Measurements from ENCODE around the gene FBXO42.
"Not testable (repeated sequence)": the region's sequence is repeated elsewhere in the genome, so short reads cannot be mapped to it uniquely, and the experiment has no call there.

The FBXO42 gene

DNA sequence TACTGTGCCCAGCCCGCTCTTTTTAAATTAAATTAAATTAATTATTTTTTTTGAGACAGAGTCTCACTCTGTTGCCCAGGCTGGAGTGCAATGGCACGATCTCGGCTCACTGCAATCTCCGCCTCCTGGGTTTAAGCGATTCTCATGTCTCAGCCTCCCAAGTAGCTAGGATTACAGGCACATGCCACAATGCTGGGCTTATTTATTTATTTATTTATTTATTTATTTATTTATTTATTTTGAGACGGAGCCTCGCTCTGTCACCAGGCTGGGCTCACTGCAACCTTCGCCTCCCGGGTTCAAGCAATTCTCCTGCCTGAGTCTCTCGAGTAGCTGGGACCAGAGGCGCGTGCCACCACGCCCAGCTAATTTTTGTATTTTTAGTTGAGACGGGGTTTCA lies 129.6 kb downstream of the FBXO42 start:
- DNase-seq (ENCODE audit: extremely low read depth in 1 of 2, low read depth in 1 of 2), result not testable (repeated sequence)

DNA sequence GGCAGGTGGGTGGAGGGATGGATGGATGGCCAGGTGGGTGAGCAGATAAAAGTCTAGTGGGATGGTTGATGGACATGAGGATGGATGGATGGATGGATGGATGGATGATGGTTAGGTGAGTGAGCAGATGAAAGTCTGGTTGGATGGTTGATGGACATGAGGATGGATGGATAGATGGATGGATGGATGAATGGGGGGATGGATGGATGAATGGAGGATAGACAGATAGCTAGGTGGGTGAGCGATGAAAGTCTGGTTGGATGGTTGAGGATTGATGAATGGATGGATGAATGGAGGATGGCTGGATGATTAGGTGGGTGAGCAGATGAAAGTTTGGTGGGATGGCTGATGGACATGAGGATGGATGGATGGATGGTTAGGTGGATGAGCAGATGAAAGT lies 130.8 kb downstream of the FBXO42 start:
- DNase-seq (ENCODE audit: extremely low read depth in 1 of 2, low read depth in 1 of 2), result no peak

GRCh38 chr1:16219968-16220500 lies 132.2 kb downstream of the FBXO42 start:
- DNase-seq (ENCODE audit: extremely low read depth in 1 of 2, low read depth in 1 of 2), result no peak

- no peak for DNase-seq (ENCODE audit: extremely low read depth in 1 of 2, low read depth in 1 of 2)
Observed at GRCh38 chr1:16218674-16219071, 133.6 kb downstream of the FBXO42 start.

GRCh38 chr1:16218014-16218673 lies 134.1 kb downstream of the FBXO42 start:
- no peak for DNase-seq (ENCODE audit: extremely low read depth in 1 of 2, low read depth in 1 of 2)

GRCh38 chr1:16217061-16217785 lies 135.1 kb downstream of the FBXO42 start:
- DNase-seq (ENCODE audit: extremely low read depth in 1 of 2, low read depth in 1 of 2), result peak; percentile 79 to 94

DNA sequence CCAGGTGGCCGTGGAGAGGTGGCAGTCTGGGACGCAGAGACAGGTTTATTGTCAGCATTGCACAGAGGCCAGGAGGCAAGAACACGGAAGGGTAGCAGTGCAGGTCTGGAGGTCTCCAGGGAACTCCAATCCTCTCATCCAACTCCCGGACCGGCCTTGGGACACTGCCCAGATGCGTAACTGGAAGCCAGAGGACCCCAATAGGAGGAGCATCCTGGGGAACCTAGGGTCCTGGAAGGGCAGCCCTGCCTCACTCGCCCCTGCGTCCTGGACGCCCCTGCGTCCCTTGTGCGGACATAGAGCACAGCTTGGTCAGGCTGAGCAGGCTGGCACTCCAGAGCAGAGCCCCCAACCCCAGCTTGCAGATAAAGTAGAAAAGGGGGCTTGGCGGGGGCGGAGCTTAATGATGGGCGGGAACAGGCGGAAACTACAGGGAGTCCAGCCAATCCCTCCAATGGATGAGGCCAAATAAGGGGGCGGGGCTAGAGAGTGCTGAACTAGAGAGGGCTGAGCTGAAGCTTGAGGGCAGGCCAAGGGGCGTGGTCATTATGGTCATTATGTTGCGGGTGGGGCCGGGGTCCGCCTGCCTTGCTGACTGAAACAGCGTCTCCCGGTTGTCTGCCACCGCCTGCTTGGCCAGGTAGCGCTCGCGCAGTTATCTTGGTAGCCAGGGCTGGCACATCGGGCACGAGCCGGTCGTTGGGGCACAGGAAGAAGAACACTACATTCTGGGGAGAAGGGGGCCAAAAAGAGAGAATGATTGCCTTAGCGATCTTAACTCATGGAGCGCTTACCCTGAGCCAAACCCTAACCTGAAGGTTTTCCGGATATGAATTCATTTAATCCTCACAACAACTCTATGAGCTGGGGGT lies 136.2 kb downstream of the FBXO42 start:
- DNase-seq (ENCODE audit: extremely low read depth in 1 of 2, low read depth in 1 of 2), result peak in 1 of 2 donors; percentile 73

DNA sequence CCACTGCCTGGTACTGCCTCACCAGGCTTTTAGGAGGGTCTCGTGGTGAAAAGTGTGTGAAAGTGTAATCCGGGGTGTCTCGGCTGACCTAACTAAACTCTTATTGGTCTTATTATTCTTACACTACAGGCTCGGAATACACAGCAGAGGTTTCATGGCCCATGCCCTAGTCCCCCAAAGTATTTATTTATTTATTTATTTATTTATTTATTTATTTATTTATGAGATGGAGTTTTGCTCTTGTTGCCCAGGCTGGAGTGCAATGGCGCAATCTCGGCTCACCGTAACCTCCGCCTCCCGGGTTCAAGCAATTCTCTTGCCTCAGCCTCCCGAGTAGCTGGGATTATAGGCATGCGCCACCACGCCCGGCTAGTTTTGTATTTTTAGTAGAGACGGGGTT lies 137.0 kb downstream of the FBXO42 start:
- DNase-seq (ENCODE audit: extremely low read depth in 1 of 2, low read depth in 1 of 2), result not testable (repeated sequence)

DNA sequence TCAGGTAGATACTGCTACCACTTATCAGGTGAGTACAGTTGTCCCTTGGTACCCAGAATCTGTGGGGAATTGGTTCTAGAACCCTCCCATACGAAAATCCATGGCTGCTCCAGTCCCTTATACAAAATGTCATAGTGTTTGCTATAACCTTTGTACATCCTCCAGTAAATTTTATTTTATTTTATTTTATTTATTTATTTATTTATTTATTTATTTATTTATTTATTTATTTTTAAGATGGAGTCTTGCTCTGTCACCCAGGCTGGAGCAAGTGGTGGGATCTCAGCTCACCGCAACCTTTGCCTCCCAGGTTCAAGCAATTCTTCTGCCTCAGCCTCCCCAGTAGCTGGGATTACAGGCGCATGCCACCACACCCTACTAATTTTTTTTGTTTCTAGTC lies 138.7 kb downstream of the FBXO42 start:
- not testable (repeated sequence) for DNase-seq (ENCODE audit: extremely low read depth in 1 of 2, low read depth in 1 of 2)

GRCh38 chr1:16213013-16213412 lies 139.3 kb downstream of the FBXO42 start:
- DNase-seq (ENCODE audit: extremely low read depth in 1 of 2, low read depth in 1 of 2), result no peak

- DNase-seq (ENCODE audit: extremely low read depth in 1 of 2, low read depth in 1 of 2), result no peak
Observed at GRCh38 chr1:16212251-16212961, 139.9 kb downstream of the FBXO42 start, which contains the start of gene ARHGEF19. ARHGEF19 (minus strand) TSS chr1:16212652; CDS start chr1:16209054, 3,598 bp downstream.

- DNase-seq (ENCODE audit: extremely low read depth in 1 of 2, low read depth in 1 of 2), result no peak
Observed at GRCh38 chr1:16211824-16212223, 140.5 kb downstream of the FBXO42 start.

DNA sequence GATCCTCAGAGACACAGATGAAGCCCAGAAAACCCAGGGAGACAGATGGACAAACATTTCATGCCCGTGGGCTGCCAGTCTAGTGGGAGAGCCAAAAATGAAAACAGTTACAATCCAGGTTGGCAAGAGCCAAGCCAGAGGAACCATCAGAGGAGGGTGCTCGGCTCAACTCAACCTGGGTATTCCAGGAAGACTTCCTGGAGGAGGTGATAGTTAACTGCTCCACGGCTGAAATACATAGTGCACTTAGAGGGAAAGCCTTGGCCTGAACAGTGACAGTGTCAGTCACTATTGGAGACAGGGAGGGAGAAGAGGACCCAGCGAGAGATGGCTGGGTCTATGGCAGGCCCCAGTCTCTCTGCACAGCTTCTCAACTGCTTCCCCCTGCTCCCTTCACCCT lies 141.7 kb downstream of the FBXO42 start:
- no peak for DNase-seq (ENCODE audit: extremely low read depth in 1 of 2, low read depth in 1 of 2)

DNA sequence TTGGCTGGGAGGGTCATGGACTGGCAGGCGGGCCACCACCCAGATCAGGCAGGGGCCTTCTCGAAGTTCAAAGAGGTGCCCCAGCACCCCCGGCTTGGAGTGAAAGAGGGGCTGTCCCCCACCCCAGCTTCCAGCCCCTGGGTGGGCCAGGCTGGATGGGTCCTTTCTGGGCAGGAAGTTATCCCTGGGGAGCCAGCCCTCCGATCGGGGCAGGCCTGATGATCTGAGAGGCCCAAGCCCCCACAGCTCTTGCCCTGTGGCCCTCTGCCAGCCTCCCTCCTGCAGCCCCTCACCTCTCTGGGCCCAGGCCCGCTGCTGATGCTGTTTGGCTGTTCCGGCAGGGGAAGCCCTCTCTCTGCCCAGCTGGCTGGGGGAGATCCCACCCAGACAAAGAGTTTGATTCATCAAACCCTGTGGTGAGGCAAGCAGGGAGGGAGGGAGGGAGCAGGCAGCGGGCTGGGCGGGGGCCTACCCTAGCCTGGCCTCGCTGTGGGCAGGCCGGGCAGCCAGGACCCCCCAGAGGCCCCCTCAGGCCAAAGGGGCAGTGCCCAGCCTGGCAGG lies 142.4 kb downstream of the FBXO42 start:
- no peak for DNase-seq (ENCODE audit: extremely low read depth in 1 of 2, low read depth in 1 of 2)

- DNase-seq (ENCODE audit: extremely low read depth in 1 of 2, low read depth in 1 of 2), result no peak
Observed at GRCh38 chr1:16209132-16209846, 143.0 kb downstream of the FBXO42 start.

GRCh38 chr1:16208270-16208987 lies 143.9 kb downstream of the FBXO42 start:
- DNase-seq (ENCODE audit: extremely low read depth in 1 of 2, low read depth in 1 of 2), result no peak

- no peak for DNase-seq (ENCODE audit: extremely low read depth in 1 of 2, low read depth in 1 of 2)
Observed at GRCh38 chr1:16207318-16208269, 144.7 kb downstream of the FBXO42 start.
